HCT116 (cell line): ENCODE measurements around the gene GRK2. TPM values are rescaled to one million over a fixed set of nuclear protein-coding genes. Genes with fewer than 3 reads are reported as not detected.

Experiments used
- ATAC-seq: fragments of 200-7000 bp; cut with Tn5 transposase; 2 replicates; pipeline ENCODE4 v1.9.1; 2020; ENCODE audit warnings: mild to moderate bottlenecking, moderate library complexity
- BruUV-seq: library from RNA; stranded (reverse); fragments of 400-500 nt; replicated peaks from 2 replicates; lab custom pipeline; 2021; lab: Mats Ljungman, UMichigan
- CTCF ChIA-PET: fragments of 300-600 bp; sonication (Branson Sonifier 250); formaldehyde crosslinking; loops from one replicate; lab custom pipeline; 2021; ENCODE audit warnings: antibody characterized with exemption; lab: Charles Lee
- POLR2A ChIA-PET: fragments of 300-600, 350-600 bp; sonication (Branson Sonifier 250); formaldehyde crosslinking; loops from one replicate; lab custom pipeline; 2021; ENCODE audit warnings: antibody characterized with exemption; lab: Charles Lee
- RAD21 ChIA-PET, 2 experiments: fragments of 300-600 bp; sonication (Branson Sonifier 250); formaldehyde crosslinking; loops; one replicate each; lab custom pipeline; 2023; ENCODE audit warnings: low total read pairs in 2 of 2; ENCODE audit not compliant: uncharacterized antibody in 2 of 2, unreplicated experiment in 2 of 2, low non-redundant PET in 1 of 2; lab: Charles Lee
- DNase-seq: peaks from one replicate; pipeline ENCODE4 v3.0.0-alpha.2; 2010; ENCODE audit warnings: low read depth, low spot score
- H2AFZ ChIP-seq: fragments of 200-600 bp; shearing (Covaris generic), sonication (generic); 2 replicates; pipeline ENCODE4 v1.6.1; 2017; ENCODE audit warnings: low read depth, mixed run types, mixed read lengths, antibody characterized with exemption, low read length; ENCODE audit not compliant: poor library complexity, severe bottlenecking
- H3K27ac ChIP-seq: 2 replicates; pipeline ENCODE4 v1.5.1; 2012; ENCODE audit warnings: low read depth, low read length
- H3K27me3 ChIP-seq: fragments of 200-600 bp; sonication (generic); 2 replicates; pipeline ENCODE4 v1.6.1; 2016; ENCODE audit warnings: mixed run types, low read length, mixed read lengths; ENCODE audit not compliant: insufficient read depth
- H3K36me3 ChIP-seq, 2 experiments: fragments of 200-500 bp in 1 of 2; fragments of 200-600 bp in 1 of 2; sonication (Bioruptor generic) in 1 of 2; sonication (generic) in 1 of 2; 2 replicates each; pipeline versions ENCODE4 v1.5.1 to v1.6.1; 2014 to 2016; ENCODE audit warnings: low read length in 2 of 2, inconsistent platforms in 1 of 2, mixed read lengths in 1 of 2, mixed run types in 1 of 2; ENCODE audit not compliant: insufficient read depth in 2 of 2, control insufficient read depth in 1 of 2
- H3K4me1 ChIP-seq, 2 experiments: fragments of 200-600 bp in 1 of 2; sonication (generic) in 1 of 2; 2 replicates each; pipeline versions ENCODE4 v1.5.1 to v1.6.1; 2012 to 2017; ENCODE audit warnings: low read length in 2 of 2, inconsistent platforms in 1 of 2, mild to moderate bottlenecking in 1 of 2, mixed read lengths in 1 of 2, mixed run types in 1 of 2, moderate library complexity in 1 of 2; ENCODE audit not compliant: insufficient read depth in 2 of 2, control insufficient read depth in 1 of 2
- H3K4me2 ChIP-seq: fragments of 200-600 bp; sonication (generic); 2 replicates; pipeline ENCODE4 v1.6.1; 2017; ENCODE audit warnings: mixed run types, low read length, mixed read lengths
- H3K4me3 ChIP-seq, 2 experiments: fragments of 200-600 bp in 1 of 2; sonication (generic) in 1 of 2; replicated peaks in 1 of 2; 2 replicates each; pipeline ENCODE4 v1.5.1; 2011 to 2016; ENCODE audit warnings: low read length in 2 of 2, control low read depth in 1 of 2, low read depth in 1 of 2, mild to moderate bottlenecking in 1 of 2, mixed read lengths in 1 of 2, mixed run types in 1 of 2
- H3K79me2 ChIP-seq: fragments of 200-600 bp; sonication (generic); 2 replicates; pipeline ENCODE4 v1.6.1; 2017; ENCODE audit warnings: mild to moderate bottlenecking, mixed run types, low read length, moderate library complexity, mixed read lengths; ENCODE audit not compliant: insufficient read depth
- H3K9ac ChIP-seq: fragments of 200-600 bp; sonication (generic); 2 replicates; pipeline ENCODE4 v1.6.1; 2016; ENCODE audit warnings: low read length, mixed read lengths
- H3K9me2 ChIP-seq: fragments of 200-600 bp; sonication (generic), shearing (Covaris generic); 2 replicates; pipeline ENCODE4 v1.6.1; 2017; ENCODE audit warnings: mixed run types, mild to moderate bottlenecking, moderate library complexity; ENCODE audit not compliant: insufficient read depth
- H3K9me3 ChIP-seq, 2 experiments: fragments of 200-500 bp in 1 of 2; fragments of 200-600 bp in 1 of 2; sonication (Bioruptor generic) in 1 of 2; sonication (generic) in 1 of 2; 2 replicates each; pipeline ENCODE4 v1.6.1; 2014 to 2017; ENCODE audit warnings: low read length in 2 of 2, mixed read lengths in 2 of 2, inconsistent platforms in 1 of 2, low read depth in 1 of 2, mild to moderate bottlenecking in 1 of 2, mixed run types in 1 of 2, moderate library complexity in 1 of 2; ENCODE audit not compliant: control insufficient read depth in 1 of 2, insufficient read depth in 1 of 2
- H4K20me1 ChIP-seq: fragments of 200-600 bp; sonication (generic), shearing (Covaris generic); 2 replicates; pipeline ENCODE4 v1.6.1; 2017; ENCODE audit warnings: mixed run types, mild to moderate bottlenecking, moderate library complexity; ENCODE audit not compliant: insufficient read depth
- ATF3 ChIP-seq: IDR thresholded peaks from 2 replicates; pipeline ENCODE4 v1.6.1; 2012
- CBX3 ChIP-seq: IDR thresholded peaks from 2 replicates; pipeline ENCODE4 v1.6.1; 2012; ENCODE audit warnings: low read depth
- ELF1 ChIP-seq: IDR thresholded peaks from 2 replicates; pipeline ENCODE4 v1.6.1; 2012; ENCODE audit warnings: low read depth, borderline replicate concordance
- EZH2 ChIP-seq: fragments of 200-600 bp; sonication (generic); IDR thresholded peaks from 2 replicates; pipeline ENCODE4 v1.6.1; 2017; ENCODE audit warnings: antibody characterized with exemption, mixed run types
- EZH2phosphoT487 ChIP-seq: fragments of 200-600 bp; IDR thresholded peaks from 2 replicates; pipeline ENCODE4 v1.6.1; 2018; ENCODE audit warnings: antibody characterized with exemption, borderline replicate concordance
- FOSL1 ChIP-seq: IDR thresholded peaks from 2 replicates; pipeline ENCODE4 v1.6.1; 2012; ENCODE audit warnings: low read depth
- POLR2AphosphoS5 ChIP-seq: IDR thresholded peaks from 2 replicates; pipeline ENCODE4 v1.6.1; 2011; ENCODE audit warnings: mild to moderate bottlenecking, low read depth, low read length, moderate library complexity
- REST ChIP-seq: IDR thresholded peaks from 2 replicates; pipeline ENCODE4 v1.6.1; 2012; ENCODE audit warnings: low read depth
- SP1 ChIP-seq: IDR thresholded peaks from 2 replicates; pipeline ENCODE4 v1.6.1; 2012; ENCODE audit warnings: low read depth
- SRF ChIP-seq: IDR thresholded peaks from 2 replicates; pipeline ENCODE4 v1.6.1; 2012; ENCODE audit warnings: low read depth
- TCF7L2 ChIP-seq: IDR thresholded peaks from 2 replicates; pipeline ENCODE4 v1.7.0; 2011; ENCODE audit warnings: borderline replicate concordance, inconsistent platforms; ENCODE audit not compliant: insufficient read depth, insufficient read length; ENCODE audit errors: extremely low read depth
- YY1 ChIP-seq: IDR thresholded peaks from 2 replicates; pipeline ENCODE4 v1.6.1; 2011; ENCODE audit warnings: low read length, low read depth, moderate library complexity, mild to moderate bottlenecking; ENCODE audit not compliant: insufficient replicate concordance; ENCODE audit errors: extremely low read depth
- ZFX ChIP-seq: fragments of 450-650 bp; IDR thresholded peaks from 2 replicates; pipeline ENCODE4 v1.6.1; 2017
- ZNF274 ChIP-seq: fragments of 200-500 bp; sonication (Bioruptor generic); IDR thresholded peaks from 2 replicates; pipeline ENCODE4 v1.6.1; 2014; ENCODE audit warnings: mild to moderate bottlenecking, low read depth, low read length, inconsistent platforms
- intact Hi-C: fragments of 100-400 bp; cut with micrococcal nuclease; formaldehyde crosslinking; loops from 2 replicates; pipeline ENCODE4 v1.10.0; 2022
- total RNA-seq: library from RNA; stranded (reverse); gene quantifications from one replicate; pipeline ENCODE4 v1.2.1, GENCODE V29; 2021; ENCODE audit not compliant: unreplicated experiment
- TF ChIP-seq, protein P1 (sequence below), 3 experiments: fragments of 200-600 bp in 1 of 3; sonication (generic) in 1 of 3; IDR thresholded peaks in 2 of 3; conservative IDR thresholded peaks in 1 of 3; 2 replicates each; pipeline ENCODE4 v1.5.1; 2012 to 2017; ENCODE audit warnings: low read depth in 2 of 3, low read length in 2 of 3, antibody characterized with exemption in 1 of 3, borderline replicate concordance in 1 of 3, control low read depth in 1 of 3, mild to moderate bottlenecking in 1 of 3, mixed read lengths in 1 of 3, mixed run types in 1 of 3, moderate library complexity in 1 of 3; ENCODE audit not compliant: insufficient read depth in 1 of 3

Gene GRK2
- total RNA-seq, 1 experiment from 2014 or later: 83.0 TPM

GRCh38 chr11:67250059-67251043 is 15.9 kb upstream of the GRK2 start:
- CTCF ChIA-PET: no interaction called here
- Histone ChIP-seq H3K4me2 (no peak overlapping the region), H3K27ac (no peak overlapping the region; the same call in 1 of the 2 replicates)

More at GRCh38 chr11:67250059-67251043, 15.9 kb upstream of the GRK2 start:
- H3K9me2 ChIP-seq: no peaks in the 10 kb centered on the region
- DNase-seq (no peak), ATAC-seq (no peak)
- ChIA-PET RAD21 (no interaction called here), POLR2A (no interaction called here)
- no peak overlapping the region for H2AFZ ChIP-seq
- H3K27me3 ChIP-seq: no peaks in the 10 kb centered on the region
- no peak overlapping the region for H3K4me3 ChIP-seq
- TF ChIP-seq YY1 (no peak), EZH2phosphoT487 (no peak), ZNF274 (no peak), SRF (no peak), ZFX (no peak), SP1 (no peak), CBX3 (no peak), ATF3 (no peak), ELF1 (no peak), POLR2AphosphoS5 (no peak), EZH2 (no peak), REST (no peak), FOSL1 (no peak), TCF7L2 (no peak)
- TF ChIP-seq, protein P1, sequence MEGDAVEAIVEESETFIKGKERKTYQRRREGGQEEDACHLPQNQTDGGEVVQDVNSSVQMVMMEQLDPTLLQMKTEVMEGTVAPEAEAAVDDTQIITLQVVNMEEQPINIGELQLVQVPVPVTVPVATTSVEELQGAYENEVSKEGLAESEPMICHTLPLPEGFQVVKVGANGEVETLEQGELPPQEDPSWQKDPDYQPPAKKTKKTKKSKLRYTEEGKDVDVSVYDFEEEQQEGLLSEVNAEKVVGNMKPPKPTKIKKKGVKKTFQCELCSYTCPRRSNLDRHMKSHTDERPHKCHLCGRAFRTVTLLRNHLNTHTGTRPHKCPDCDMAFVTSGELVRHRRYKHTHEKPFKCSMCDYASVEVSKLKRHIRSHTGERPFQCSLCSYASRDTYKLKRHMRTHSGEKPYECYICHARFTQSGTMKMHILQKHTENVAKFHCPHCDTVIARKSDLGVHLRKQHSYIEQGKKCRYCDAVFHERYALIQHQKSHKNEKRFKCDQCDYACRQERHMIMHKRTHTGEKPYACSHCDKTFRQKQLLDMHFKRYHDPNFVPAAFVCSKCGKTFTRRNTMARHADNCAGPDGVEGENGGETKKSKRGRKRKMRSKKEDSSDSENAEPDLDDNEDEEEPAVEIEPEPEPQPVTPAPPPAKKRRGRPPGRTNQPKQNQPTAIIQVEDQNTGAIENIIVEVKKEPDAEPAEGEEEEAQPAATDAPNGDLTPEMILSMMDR (IDR thresholded peaks at IDR 0.05 in 2 of 3, conservative IDR thresholded peaks at IDR 0.05 in 1 of 3; ENCODE audit: borderline replicate concordance in 1 of 3, insufficient read depth in 1 of 3, low read depth in 2 of 3, low read length in 2 of 3): no peak
- peaks cover 73 to 94% of the 10 kb centered on the region in 2 experiments for H3K36me3 ChIP-seq
- no peak overlapping the region for H3K9ac ChIP-seq
- peaks cover 20 to 22% of the 10 kb centered on the region in 2 experiments for H3K4me1 ChIP-seq
- no peaks in the 10 kb centered on the region for H3K9me3 ChIP-seq
- intact Hi-C loops: no loop called here
- peaks cover 39% of the 10 kb centered on the region; the same call in 1 of the 2 replicates for H3K79me2 ChIP-seq
- BruUV-seq: no TSS peak
- H4K20me1 ChIP-seq: no peaks in the 10 kb centered on the region
